GM19351 (cell line): Measurements from ENCODE around the gene SOX8.

Experiments used
- ATAC-seq: cut with Tn5 transposase; IDR thresholded peaks from one replicate; pipeline ENCODE4 v1.9.1; 2021; ENCODE audit warnings: mild to moderate bottlenecking, moderate library complexity; ENCODE audit not compliant: unreplicated experiment

The SOX8 gene

DNA sequence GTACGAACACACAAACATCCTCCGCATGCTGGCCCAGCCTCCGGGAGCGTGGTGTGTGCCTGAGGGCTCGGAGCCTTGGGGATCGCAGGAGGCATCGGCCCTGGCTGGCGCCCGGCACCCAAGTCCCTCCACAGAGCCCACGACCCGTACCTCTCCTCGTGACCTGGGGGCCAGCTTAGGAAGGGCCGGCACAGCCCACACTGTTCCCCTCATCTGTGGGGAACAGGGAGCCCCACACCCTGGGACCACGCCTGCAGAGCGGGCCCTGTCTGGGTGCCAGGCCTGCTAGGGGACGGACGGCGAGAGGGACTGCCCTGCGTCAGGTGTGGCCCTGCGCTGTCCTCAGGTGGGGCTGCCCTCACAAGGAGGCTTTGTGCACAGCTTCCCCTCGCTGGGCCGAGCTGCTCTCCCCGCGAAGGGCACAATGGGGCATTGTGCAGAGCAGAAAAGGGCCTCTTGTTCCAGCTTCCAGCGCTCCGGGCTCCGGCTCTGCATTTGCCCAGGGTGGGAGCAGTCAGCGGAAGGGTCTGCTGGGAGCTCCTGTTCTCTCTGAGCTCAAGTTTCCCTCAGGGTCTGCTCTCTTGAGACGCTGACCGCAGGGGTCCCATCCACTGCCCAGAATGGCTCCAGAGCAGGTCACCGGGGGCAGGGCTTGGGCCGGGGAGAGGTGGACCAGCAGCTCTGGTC lies 9.1 kb upstream of the SOX8 start:
- no peak for ATAC-seq

- ATAC-seq = no peak
Measured at GRCh38 chr16:973366-973765, 8.2 kb upstream of the SOX8 start.

DNA sequence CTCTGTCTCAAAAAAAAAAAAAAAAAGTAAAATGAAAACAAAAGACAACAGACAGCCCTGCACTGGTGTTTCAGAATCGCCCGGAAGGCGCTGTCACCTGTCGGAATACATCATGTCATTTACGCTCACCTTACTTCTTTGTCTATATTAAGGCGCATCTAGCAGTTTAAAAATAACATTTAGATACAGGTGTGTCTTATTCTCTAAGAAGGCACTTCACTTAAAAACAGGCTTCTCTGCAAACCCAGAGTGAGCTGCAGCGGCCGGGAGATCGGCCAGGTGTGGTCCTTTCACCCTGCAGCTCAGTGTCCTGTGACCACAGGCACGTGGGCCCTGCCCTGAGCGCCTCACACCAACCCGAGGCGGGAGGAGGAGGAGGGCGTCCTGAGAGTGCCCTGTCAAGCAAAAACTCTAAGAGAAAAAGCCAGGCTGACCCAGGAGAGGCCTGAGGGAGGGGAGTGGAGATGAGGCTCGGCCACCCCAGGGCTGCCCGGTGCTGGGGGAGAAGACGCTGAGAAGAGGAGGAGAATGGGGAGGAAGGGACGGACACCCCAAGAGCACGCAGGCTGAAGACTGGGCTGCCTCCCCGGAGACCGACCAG lies 7.5 kb upstream of the SOX8 start:
- ATAC-seq = no peak

GRCh38 chr16:974611-975261 lies 6.8 kb upstream of the SOX8 start:
- ATAC-seq = no peak

DNA sequence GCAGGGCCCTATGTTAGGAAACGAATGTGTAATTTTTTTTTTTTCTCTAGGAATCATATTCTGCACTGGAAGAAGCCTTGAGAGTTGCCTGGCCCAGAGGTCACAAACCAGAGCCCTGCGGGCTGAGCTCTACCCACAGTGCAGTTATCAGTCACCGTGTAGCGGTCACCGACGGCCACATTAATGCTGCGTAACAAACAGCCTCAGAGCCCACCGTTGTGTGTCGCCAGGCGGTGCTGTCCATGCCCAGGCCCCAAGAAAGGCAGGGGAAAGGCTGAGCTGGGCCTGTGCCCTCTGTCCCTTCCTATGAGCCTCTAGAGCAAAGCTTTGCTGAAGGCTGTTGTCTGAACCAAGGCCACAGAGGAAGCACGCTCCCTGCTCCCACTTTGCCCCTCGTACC lies 6.3 kb upstream of the SOX8 start:
- no peak for ATAC-seq

DNA sequence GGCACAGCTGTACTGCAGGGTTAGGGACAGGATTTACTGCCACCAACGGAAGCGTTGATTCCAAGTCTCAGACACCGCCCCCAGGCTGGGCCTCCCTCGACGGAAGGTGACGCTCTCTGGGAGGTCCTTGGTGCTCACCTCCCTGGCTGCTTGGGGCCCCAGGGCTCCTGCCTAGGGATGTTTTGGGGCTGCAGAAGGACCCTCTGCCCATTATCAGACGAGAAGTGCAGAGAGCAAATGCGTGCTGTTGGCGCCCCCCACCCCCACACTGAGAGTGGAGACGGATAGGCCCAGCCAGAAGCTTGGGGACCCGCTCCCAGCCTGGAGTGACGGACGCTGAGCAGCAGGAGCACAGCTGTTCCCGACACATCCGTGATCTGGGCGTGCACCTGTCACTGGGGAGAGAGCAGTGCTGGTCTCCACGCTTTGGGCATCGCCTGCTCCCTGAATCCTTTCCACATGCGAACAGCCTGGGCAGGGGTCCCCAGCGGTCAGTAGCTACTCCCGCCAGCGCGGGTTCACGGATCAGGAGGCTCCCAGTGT lies 5.1 kb upstream of the SOX8 start:
- ATAC-seq = no peak

DNA sequence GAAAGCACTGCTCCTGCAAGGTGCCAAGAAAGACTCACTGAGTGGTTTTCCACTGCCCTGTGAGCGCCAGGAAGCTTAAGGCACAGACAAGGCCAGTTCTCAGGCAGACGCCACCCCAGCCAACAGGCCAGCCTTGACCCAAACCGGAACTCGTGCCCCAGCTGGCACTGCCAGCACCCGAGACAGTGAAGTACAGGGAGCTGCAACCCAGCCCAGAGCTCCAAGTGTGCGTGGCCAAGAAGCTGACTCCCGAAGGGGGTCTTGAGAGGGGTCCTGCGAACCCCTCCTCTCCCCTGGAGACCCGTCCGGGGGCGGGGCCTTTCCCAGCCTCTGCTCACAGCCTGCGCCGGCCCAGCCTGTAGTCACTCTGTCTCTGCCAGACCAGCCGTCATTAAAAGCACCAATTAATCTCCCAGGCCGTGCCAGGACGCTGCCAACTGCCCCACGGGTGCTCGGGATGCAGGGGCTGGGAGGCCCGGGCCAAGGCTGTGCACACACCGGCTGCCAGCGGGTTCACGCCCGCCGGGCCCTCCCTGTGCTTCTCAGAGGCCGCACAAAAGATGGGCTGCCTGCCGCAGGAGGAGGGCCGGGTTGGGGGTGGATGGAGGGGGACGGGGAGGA lies 4.4 kb upstream of the SOX8 start:
- ATAC-seq = no peak

GRCh38 chr16:977896-978295 lies 3.7 kb upstream of the SOX8 start:
- ATAC-seq = no peak

DNA sequence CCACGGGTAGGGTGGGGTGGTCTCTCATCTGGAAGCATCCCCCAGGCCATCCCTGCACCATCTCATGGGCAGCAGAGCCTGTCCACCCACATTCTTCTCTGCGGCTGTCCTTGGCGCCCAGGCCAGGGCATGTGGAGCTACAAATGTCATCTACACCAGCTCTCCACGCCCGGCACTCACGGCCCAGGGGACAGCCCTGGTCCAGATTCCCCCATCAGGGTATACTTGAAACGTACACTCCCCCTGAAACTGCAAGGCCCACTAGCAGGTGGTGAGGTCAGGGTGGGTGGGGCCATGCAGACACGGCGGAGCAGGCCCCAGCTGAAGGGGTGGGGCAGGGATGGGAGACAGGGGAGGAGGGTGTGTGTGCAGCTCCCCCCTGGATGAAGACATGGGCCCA lies 3.2 kb upstream of the SOX8 start:
- no peak for ATAC-seq

DNA sequence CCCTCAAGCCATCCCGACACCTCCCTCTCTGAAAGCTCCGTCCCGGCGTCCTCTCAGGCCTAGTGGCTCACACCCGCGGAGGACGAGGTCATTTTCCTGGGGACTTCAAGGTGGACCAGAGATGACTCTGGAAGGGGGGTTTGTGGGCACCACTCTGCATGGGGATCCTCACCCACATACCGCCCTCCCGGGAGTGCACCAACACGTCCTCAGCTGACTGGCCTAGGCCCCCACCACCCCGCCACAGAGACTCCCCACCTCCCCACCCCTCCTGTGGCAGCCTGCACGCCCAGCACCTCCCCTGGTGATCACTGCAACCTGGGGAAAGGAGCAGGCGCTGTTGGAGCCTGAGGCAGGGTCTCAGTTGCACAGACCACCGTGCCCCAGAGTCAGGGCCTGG lies 2.4 kb upstream of the SOX8 start:
- no peak for ATAC-seq

DNA sequence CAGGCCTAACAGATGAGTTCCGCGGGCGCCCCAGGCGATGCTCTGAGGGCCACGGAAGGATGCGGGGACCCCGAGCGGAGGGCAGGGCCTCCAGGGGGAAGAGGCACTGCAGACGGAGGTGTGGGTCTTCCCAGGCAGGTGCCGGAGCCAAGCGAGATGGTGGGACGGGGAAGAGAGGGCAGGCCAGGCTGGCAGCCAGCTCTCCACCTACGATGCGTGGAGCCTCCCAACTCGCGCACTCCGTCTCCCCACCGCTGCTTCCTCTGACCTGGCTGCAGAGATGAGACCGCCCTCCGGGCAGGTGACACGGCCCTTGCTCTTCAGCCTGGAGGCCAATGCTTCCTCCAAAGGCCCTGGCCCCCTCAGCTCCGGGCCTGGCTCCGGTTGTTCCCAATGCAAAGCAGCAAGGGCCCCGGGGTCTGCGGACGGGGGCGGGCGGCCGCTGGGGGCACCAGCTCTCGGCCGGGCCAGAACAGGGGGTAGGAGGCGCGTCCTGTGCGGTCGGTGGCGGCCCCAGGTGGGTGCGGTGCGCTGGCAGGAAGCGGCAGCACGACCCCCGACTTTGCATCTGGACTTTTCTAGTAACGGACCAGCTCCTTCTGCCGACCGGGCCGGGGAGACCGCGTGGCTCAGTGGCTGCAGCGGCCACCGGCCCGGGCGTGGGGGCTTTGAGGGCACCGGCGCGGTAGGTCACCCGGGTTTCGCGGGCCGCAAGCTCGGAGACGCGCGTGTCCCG lies 1.5 kb upstream of the SOX8 start:
- ATAC-seq = no peak

GRCh38 chr16:980595-980854 lies 1.0 kb upstream of the SOX8 start:
- no peak for ATAC-seq

DNA sequence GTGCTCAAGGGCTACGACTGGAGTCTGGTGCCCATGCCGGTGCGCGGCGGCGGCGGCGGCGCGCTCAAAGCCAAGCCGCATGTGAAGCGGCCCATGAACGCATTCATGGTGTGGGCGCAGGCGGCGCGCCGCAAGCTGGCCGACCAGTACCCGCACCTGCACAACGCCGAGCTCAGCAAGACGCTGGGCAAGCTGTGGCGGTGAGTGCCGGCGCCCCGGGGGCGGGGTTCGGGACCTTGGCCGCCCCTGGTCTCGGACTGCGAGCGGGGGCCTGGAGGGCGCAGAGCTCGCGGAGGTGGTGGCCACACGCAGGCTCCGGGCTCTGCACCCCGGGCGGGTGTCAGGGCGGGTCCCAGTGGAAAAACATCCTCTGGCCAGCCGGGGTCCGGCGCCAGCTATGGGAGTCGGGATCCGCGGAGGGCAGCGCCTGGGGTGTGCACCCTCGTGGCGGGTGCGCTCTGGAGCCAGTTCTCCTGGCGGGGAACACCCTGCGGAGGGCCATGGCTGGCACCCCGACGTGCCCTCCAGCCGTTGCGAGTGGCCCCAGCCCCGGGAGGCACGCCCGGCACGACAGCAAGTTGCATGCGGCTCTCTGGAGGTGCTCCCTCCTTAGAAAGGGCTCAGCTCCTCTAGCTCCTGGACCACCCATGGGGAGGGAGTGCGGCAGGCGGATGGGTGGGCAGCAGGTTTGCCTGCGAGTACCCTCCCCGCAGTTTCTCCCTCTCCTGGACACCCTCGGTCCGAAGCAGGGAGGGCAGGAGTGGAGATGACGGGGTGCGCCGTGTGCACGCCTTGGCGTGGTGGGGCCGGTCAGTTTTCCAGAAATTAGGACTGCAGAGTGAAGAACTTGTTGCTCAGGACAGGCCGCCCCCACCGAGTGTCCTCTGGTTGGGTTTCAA lies 824 bp downstream of the SOX8 start:
- ATAC-seq = no peak

DNA sequence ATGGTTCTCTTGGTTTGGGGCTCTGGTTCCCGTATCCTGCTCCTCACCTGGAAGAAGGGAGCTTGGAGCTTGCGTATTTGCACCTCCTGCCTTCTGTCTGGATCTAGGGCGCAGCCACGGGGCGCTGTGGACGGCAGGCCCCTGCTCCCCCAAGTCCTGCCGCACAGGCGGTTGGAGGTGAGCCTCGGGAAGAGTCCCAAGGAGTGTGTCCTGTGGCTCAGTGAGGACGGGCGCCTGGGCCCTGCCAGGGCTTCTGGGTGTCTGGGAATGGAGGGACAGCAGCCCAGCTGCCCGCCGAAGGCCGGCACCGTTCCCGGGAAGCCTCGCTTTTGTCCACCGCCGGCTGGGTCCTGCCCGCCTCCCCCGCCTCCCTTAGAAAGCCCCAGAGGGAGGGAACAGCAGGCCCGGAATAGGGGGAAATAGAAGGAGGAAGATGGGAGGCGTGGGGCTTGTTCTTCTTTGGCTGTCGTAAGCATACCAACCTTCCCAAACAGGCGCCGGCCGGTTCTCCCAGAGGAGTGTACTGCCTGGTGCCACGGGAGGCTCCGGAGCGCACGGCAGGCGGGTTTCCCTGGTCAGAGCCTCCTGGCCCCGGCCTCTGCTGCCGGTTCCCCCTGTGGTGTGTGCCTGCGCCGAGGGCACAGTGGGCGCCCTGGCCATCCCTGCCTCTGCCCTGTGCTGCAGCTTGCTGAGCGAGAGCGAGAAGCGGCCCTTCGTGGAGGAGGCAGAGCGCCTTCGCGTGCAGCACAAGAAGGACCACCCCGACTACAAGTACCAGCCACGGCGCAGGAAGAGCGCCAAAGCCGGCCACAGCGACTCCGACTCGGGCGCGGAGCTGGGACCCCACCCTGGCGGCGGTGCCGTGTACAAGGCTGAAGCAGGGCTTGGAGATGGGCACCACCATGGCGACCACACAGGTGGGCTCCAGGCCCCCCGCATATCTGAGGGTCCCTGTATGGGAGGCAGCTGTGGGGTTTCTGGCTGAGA lies 1.8 kb downstream of the SOX8 start:
- ATAC-seq = no peak

- no peak for ATAC-seq
Measured at GRCh38 chr16:984121-984694, 2.6 kb downstream of the SOX8 start.

- no peak for ATAC-seq
Measured at GRCh38 chr16:984736-985636, 3.4 kb downstream of the SOX8 start.

- ATAC-seq = no peak
Measured at GRCh38 chr16:985646-986400, 4.3 kb downstream of the SOX8 start.
